Stomach (tissue), 4 donors: ENCODE data around the gene AMPH.

Experiments used
- EP300 ChIP-seq: sonication (generic); formaldehyde crosslinking; IDR thresholded peaks from one replicate; pipeline ENCODE4 v1.6.1; 2017; ENCODE audit warnings: antibody characterized with exemption
- POLR2A ChIP-seq, 4 donors: fragments of 450-650 bp; IDR thresholded peaks; one replicate each; pipeline ENCODE4 v1.6.1; 2016; ENCODE audit warnings: antibody characterized with exemption in 4 of 4, control low read depth in 2 of 4, mild to moderate bottlenecking in 1 of 4, moderate library complexity in 1 of 4
- POLR2AphosphoS5 ChIP-seq, 3 donors: sonication (generic); formaldehyde crosslinking; IDR thresholded peaks; one replicate each; pipeline ENCODE4 v1.6.1; 2016; ENCODE audit warnings: antibody characterized with exemption in 3 of 3
- TF ChIP-seq, protein P1 (sequence below), 7 experiments: fragments of 450-650 bp in 4 of 7; fragments of 200-600 bp in 3 of 7; sonication (generic) in 3 of 7; IDR thresholded peaks; one replicate each; pipeline ENCODE4 v1.5.1; 2016 to 2019; ENCODE audit warnings: antibody characterized with exemption in 7 of 7, control low read depth in 2 of 7, mild to moderate bottlenecking in 1 of 7

DNA sequence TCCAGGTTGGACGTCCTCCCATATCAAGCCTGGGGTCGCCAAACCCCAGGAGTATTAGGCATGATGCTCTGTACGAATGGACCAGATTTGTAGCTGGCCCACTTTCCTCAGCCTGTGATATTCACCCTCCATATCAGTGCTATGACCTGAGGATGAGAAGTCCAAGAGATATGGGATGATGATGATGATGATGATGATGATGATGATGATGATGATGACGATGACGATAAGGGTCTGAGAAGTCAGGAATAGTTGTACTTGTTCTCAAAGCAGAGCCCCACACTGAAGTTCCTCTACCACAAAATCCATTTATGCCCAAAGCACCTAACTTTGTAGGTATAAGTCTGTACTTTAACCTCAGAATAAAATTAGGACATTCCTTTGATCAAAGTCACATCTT is 50.7 kb downstream of the AMPH start:
- TF ChIP-seq POLR2AphosphoS5 (IDR thresholded peaks at IDR 0.05) (no peak), EP300 (no peak), POLR2A (IDR thresholded peaks at IDR 0.05) (no peak)
- TF ChIP-seq, protein P1, sequence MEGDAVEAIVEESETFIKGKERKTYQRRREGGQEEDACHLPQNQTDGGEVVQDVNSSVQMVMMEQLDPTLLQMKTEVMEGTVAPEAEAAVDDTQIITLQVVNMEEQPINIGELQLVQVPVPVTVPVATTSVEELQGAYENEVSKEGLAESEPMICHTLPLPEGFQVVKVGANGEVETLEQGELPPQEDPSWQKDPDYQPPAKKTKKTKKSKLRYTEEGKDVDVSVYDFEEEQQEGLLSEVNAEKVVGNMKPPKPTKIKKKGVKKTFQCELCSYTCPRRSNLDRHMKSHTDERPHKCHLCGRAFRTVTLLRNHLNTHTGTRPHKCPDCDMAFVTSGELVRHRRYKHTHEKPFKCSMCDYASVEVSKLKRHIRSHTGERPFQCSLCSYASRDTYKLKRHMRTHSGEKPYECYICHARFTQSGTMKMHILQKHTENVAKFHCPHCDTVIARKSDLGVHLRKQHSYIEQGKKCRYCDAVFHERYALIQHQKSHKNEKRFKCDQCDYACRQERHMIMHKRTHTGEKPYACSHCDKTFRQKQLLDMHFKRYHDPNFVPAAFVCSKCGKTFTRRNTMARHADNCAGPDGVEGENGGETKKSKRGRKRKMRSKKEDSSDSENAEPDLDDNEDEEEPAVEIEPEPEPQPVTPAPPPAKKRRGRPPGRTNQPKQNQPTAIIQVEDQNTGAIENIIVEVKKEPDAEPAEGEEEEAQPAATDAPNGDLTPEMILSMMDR (IDR thresholded peaks at IDR 0.05): no peak
